ENCODE results near the gene PRRT4. TPM values are rescaled to one million over a fixed set of nuclear protein-coding genes. Genes with fewer than 3 reads are reported as not detected.

Gene PRRT4
- total RNA-seq, 1 donor: not detected

GRCh38 chr7:128363261-128363721, 1.8 kb upstream of the PRRT4 start:
- DNase-seq (ENCODE audit: low read depth): no peak
- no peak overlapping the region for H3K4me3 ChIP-seq (ENCODE audit: low read depth, low read length)
- TF ChIP-seq CTCF (IDR thresholded peaks at IDR 0.05; ENCODE audit: insufficient read depth, low read depth, low read length): no peak

- no peak for TF ChIP-seq CTCF (IDR thresholded peaks at IDR 0.05; ENCODE audit: insufficient read depth, low read depth, low read length)
- no peak for DNase-seq (ENCODE audit: low read depth)
- no peak overlapping the region for H3K4me3 ChIP-seq (ENCODE audit: low read depth, low read length)
These were observed 1.2 kb upstream of the PRRT4 start for GRCh38 chr7:128362670-128363069.

GRCh38 chr7:128360359-128360678, 1.2 kb downstream of the PRRT4 start:
- DNase-seq (ENCODE audit: low read depth): no peak
- H3K4me3 ChIP-seq (ENCODE audit: low read depth, low read length): no peak overlapping the region
- TF ChIP-seq CTCF (IDR thresholded peaks at IDR 0.05; ENCODE audit: insufficient read depth, low read depth, low read length): no peak

- no peak for DNase-seq (ENCODE audit: low read depth)
- no peak for TF ChIP-seq CTCF (IDR thresholded peaks at IDR 0.05; ENCODE audit: insufficient read depth, low read depth, low read length)
- H3K4me3 ChIP-seq (ENCODE audit: low read depth, low read length): no peak overlapping the region
These were observed 1.6 kb downstream of the PRRT4 start for GRCh38 chr7:128359939-128360338.

GRCh38 chr7:128359336-128359735, 2.2 kb downstream of the PRRT4 start:
- no peak for TF ChIP-seq CTCF (IDR thresholded peaks at IDR 0.05; ENCODE audit: insufficient read depth, low read depth, low read length)
- no peak for DNase-seq (ENCODE audit: low read depth)
- no peak overlapping the region for H3K4me3 ChIP-seq (ENCODE audit: low read depth, low read length)

GRCh38 chr7:128358233-128358632, 3.3 kb downstream of the PRRT4 start:
- TF ChIP-seq CTCF (IDR thresholded peaks at IDR 0.05; ENCODE audit: insufficient read depth, low read depth, low read length): no peak
- no peak overlapping the region for H3K4me3 ChIP-seq (ENCODE audit: low read depth, low read length)
- no peak for DNase-seq (ENCODE audit: low read depth)

- TF ChIP-seq CTCF (IDR thresholded peaks at IDR 0.05; ENCODE audit: insufficient read depth, low read depth, low read length): no peak
- no peak for DNase-seq (ENCODE audit: low read depth)
- no peak overlapping the region for H3K4me3 ChIP-seq (ENCODE audit: low read depth, low read length)
These were observed 4.3 kb downstream of the PRRT4 start for GRCh38 chr7:128357217-128357613.

All from fibroblast of villous mesenchyme (primary cell).